Right forelimb (tissue), 1 donor: ENCODE data around the gene PEMT.

ENCODE experiments used
- DNase-seq: peaks from one replicate; pipeline ENCODE4 v3.0.0-alpha.2; 2018

Gene PEMT

DNA sequence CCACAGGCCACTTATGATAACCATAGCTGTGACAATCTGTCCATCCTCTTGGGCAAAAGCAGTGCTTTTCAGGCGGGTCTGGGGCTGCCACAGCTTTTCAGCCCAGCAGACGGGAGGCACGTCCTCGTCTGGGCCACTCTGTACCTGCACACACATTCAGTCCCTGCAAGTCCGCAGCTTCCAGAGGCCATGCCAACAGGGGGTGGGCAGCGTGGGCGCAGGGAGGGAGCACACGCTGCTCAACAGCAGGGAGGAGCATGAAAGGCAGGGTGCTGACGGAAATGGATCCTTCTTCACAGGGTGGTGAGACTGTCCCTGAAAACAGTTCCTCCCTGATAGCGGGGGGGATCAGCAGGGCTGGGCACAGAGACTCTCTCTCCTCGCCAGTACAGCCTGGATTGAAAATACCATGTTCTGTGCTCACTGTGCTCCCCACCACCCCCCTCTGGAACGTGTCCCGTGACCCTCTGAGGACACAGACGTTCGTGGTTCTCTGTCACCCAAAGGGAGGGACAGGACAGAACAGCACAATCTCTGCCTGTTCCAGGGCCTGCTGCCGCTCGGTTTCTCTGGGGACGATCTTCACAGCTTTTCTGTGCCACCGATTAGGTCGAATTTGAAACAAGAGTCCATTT, 41.7 kb downstream of the PEMT start:
- no peak for DNase-seq

DNA sequence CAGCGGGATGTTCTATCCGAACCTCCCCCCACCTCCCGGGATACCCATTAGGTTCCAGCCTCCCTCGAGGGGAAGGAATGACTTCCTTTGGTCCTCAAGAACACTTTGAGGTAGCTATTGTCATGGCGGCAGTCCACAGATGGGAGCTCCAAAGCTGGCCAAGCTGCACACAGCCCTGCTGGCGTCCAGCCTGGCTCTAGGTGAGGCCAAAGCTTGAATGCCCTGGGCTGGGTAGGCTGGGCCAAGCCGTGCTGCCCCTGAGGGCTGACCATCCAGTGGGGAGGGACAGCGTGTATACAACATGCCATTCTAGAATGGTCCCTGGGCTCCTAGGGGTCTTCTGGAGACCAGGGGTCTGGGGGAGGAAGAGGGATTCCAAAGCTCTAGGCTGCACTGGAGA, 43.5 kb downstream of the PEMT start:
- no peak for DNase-seq

DNA sequence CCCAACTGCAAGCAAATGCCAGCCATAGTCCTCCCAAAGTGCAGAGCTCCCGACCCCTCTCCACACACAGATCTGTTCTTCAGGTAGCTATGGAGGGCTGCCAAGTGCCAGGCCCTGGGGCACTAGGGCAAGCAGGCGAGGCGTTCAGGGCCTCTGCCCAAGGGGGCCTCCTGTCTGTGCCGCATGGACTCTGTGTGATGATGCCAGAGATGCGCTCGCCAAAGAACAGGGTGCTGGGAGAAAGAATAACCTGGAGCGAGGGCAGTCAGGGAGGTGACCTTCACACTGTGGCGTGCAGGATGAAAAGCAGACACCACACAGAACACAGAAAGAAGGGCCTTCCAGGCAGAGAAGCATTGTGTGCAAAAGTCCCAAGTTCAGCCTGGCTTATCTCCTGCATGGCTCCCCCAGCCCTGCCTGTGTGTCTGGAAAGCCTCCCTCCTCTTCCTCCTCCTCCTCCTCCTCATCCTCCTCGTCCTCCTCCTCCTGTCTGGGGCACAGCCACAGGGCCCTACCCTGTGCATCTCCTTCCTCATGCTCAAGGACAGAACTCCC, 44.2 kb downstream of the PEMT start:
- no peak for DNase-seq

DNA sequence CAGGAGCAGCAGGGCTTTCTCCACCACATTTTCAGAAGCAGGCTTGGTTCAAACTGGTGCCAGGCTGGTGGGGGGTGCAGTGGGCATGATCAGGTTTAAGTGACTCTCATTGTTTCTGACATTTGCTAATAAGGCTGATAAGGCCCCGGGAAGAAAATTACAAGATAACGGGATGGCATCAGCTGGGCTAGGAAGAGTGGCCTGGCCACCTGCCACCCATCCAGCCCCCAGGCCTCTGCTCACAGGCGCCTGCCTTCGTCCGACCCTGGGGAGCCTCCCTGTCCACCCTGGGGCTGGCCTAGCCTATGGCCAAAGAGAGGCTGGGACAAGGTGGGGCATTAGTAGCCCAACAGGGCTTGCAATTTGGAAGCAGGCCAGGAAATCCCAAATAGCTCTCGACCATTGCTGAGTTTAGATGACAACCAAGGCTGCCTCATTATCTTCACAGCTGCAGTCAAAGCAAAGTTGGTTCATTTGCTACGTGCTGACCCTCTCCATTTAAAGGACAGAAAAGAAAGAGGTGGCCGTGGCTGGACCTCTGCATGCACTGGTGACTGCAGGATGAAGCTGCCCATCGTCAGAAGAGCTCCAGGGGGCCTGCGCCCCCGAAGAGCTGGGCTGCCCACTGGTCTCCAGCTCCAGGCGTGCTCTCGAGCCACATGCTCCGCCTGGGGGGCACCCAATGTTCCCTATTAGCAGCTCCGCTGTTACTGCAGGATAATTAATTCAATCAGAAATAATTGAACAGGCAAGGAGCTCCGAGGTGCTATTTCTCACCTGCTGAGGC, 44.9 kb downstream of the PEMT start:
- no peak for DNase-seq

DNA sequence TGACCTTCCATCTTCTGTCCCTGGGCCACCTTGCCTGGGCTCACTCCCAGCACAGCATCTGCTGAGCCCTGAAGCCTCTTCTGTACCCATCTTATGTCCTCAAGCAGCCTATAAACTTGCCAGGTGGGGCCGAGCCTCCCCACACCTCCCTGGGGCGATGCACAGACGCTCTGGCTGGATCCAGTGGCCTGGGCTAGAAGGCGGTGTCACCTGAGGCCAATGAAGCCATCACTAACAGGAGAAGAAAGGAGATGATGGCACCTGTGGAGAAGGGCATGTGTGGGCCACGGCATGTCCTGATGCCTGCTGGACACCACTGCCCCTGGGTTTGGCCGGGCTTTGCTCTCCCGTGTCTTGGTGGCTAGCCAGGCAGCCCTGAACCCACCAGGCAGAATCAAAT, 45.5 kb downstream of the PEMT start:
- no peak for DNase-seq

DNA sequence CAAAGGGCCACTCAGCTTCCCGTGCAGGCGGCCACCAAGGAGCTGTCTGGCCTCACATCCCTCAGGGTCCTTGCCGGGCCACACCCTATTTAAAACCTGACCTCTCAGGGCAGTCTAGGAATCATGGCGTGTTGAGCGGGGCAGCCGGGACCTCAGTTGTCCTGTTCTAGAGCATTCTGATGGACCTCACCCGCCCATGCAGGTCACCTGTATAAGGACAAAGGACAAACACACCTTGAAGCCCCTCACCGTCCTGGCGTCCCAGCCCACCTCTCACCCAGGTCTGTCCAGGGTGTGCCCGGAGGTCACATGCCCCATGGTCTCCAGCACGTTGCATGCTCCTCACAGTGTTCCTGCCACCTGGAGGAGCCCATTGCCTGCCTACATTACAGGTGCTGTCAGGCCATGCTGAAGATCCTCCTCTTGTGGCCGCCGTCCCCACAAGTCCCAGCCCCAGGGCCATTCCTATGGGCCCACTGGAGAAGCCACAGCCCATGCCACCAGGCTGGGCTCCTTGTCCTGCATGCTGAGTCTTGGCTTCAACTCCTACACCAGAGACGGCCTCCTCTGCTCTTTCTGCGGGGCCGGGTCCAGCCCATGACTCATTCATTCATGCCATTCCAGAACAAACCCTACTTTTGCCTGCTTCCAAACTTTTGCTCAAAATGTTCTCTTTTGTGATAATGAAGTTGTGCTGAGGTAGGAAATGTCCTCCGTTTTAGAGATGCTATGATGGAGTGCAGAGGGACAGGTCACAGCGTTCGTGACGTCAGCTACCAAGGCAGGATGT, 46.3 kb downstream of the PEMT start:
- no peak for DNase-seq

DNA sequence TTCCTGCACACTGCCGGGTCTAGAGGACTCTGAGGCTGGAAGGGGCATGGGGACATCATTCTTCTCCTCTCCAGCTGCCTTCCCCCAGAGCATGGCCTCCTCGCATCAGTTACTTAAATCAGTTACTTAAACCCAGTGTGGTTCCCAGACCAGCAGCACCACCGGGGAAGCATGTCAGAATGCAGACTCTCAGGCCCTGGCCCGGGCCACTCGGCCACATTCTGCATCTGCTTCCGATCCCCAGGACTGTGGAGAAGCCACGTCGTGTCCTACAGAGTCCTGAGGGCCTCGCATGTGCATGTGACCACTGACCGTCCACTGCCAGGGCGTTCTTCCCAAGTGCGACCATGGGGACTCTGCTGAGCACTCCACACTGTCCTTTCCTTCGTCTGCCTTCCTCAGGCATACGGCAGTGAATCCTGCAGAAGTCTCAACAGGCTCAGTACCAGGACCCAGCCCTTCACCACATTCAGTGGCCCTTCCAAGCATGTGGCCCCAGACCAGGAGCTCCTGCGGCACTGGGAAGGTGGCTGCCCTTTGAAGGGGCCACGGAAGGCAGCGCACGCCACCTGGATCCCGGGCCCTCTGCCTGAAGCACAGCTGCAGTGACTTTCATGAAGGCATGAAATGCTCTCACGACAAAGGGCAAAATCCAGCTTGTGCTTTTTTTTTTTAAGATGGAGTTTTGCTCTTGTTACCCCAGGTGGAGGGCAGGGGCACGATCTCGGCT, 48.4 kb downstream of the PEMT start:
- no peak for DNase-seq

DNA sequence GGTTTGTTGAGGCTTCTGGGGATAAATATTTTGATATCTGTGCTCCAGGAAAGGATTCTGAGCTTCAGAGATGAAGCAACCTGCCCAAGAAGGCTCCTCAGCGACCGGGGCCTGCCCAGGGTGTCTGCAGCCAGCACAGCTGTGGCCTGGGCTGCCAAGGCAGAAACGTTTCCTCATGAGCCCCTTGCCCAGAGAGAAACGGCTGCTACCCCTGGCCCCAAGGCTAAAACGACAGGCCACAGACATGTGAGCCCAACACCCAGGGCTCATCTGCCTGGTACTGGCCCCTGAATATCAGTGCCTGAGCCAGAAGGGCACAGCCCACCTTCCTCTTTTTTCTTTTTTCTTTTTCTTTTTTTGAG, 49.9 kb downstream of the PEMT start:
- no peak for DNase-seq

DNA sequence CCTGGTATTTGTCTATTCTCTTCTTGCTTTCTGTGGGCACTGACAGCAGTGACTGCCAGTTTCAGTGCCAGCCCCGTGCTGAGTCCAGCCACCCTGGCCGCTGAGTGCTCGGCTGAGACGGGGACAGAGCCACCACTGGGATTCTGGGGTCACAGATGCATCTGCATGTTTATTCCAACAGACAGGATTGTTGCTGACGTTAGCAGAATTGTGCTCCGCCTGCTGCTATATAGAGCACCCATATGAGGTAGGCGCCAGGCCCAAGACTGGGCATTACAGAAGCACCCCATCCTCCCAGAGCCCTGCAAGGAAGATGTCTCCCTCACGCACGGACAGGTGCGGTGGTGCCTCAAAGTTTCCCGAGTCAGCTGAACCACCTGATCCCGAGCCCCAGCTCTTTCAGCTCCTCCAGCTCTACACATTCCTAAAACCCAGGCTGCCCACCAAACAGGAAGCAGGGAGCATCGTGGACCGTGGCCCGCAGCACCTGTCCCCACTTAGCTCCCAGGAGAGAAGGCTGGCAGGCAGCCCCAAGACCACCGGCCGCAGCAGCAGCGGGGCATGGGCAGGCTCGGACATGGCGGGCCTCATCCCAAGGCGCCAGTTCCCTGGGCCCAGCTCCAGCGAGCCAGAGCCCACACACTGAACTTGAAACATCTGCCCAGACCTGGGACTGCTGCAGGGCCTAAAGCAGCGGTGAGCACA, 50.4 kb downstream of the PEMT start:
- no peak for DNase-seq

DNA sequence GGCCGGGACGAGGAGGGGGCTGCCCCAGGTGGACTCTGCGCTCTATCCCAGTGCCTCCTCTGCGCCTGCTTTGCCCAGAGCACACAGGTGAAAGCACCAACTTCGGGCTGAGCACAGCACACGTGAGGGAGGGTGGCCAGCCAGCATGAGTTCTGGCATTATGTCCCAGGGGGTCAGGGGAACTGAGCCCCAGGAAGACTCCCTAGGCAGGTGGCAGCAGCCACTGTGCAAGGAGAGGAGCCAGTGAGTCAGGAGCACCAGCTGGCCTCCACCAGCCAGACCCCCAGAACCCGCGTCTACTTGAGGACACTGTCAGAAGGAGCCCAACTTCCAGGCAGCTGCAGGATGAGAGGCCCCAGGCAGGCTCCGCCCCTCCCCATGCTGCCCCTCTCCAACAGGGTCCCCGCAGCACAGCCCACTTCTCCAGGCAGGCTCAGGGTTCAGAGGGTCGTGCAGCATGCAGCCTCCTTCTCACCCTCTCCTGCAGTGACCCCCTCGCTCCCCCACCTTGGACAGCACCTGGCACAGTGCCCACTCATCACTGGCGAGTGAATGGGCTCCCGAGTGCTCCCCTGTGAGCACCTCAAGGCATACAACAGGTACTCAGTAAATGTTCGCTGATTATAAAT, 51.1 kb downstream of the PEMT start:
- no peak for DNase-seq

DNA sequence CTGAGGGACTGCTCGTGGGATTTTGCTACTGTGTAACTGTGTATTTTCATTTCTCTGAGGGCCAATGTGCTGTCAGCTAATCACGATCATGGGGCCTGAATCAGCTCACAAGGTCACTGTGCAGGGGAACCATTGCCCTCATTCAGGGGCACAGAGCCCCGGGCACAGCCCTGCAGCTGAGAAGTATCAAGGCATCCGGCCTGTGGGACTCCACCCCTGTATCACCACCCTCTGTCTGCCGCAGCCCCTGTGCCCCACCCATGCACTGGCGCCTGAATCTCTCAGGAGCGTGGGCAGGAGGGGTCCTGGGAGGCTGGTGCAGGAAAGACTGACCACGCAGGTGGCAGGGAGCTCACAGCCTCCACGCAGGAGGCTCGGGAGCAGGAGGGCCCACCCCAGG, 51.9 kb downstream of the PEMT start:
- no peak for DNase-seq

DNA sequence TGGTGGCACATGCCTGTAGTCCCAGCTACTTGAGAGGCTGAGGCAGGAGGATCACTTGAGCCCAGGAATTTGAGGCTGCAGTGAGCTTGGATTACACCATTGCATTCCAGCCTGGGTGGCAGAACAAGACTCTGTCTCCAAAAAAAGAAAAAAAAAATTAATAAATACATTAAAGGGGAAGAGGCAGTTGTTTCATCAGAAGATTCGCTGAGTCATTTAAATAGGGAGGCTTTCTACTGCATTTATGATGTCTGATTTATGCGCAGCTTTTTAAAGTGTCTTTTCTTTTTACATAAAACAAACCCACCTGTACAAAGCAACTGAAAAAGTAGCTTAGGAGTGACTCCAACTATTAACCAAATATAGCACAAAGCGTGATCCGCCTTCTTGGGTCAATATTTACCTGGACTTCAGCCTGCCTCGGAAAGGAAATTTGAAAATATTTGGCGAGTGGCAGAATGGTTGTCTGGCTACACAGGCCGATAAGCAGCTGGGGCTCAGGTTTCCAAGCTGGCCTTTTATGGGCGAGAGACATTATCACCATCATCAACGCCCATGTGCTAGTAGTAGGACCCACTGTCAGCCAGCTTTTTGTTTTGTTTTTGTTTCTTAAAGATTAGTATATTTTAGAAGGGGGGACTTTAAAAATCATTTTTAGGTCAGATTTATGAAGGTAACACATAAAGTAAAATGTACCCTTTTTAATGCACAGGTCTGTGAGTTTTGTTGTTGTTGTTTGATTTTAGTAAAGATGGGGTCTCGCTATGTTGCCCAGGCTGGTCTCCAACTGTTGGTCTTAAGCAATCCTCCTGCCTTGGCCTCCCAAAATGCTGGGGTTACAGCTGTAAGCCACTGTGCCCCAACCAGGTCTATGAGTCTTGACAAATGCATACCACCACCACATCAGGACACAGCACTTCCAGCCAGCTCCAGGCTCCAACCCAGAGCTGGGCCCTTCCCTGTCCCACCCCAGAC, 52.8 kb downstream of the PEMT start:
- no peak for DNase-seq

DNA sequence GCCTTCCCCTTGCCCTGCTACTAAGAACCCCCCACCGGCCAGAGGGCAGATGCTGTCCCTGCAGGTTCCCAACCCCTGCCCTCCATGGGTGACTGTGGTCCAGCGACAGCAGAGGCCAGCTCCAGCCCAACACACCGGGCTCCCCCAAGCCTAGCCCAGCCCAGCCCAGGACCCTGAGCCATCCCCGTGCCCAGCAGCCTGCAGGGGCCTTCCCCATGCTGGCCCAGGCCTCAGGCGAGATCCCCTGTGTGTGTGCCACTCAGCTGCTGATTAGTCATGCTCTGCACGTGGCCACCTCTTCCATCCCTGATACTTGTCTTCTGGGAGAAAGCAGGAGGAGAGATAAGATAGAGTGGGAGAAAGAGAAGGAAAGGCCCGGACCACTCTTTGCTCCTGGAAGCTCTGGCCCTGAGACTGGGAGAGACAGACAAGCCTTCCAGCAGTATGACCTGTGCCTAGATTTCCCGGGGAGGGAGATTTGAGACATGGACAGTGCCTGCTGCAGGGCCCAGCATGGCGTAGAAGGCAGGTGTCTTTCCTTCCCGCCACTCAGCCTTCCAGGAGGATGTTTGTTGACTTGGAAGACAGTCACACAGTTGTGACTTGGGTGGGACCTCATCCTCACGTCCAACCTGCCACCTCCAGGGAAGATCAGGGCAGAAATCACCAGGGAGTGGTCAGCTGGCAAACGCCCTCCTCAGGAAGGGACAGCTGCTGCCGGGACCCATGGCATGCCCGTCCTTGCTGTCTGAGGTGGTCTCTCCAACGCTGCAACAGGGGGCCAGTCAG, 54.0 kb downstream of the PEMT start:
- DNase-seq = no peak

DNA sequence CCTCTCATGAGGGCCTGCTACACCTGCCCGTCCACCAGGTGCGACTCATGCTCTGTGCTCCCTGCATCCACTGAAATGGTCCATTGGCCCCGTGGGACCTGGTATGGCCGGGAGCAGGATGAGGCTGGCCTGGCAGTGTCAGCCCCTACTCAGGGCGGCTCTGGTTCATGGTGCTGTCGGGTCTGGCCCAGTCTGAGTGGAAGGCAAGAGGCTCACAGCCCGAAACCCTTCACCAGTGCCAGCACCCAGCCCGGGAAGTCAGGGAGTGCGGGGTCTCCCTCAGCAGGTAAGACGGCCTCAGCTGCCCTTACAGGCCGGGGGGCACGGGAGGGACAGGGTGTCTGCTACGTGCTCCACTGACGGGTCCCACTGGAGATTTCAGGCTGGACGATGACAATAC, 54.8 kb downstream of the PEMT start:
- DNase-seq = no peak

DNA sequence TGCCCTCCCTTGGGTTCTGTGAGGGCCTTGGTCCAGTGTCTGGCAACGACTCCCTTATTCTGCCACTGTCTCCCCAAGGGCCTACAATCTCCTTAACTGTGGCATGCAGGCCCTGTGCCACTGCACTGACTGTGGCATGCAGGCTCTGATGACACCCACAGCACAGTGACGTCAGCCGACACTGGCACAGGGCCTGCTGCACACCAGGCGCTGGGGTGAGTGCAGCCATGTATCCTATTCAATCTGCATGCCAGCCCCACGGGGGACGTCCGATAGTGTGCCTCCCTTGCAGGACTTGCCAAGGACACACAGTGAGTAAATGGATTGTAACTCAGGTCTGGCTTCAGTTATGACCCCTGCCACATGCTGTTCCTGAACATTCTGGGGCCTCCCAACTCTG, 55.6 kb downstream of the PEMT start:
- DNase-seq = no peak

DNA sequence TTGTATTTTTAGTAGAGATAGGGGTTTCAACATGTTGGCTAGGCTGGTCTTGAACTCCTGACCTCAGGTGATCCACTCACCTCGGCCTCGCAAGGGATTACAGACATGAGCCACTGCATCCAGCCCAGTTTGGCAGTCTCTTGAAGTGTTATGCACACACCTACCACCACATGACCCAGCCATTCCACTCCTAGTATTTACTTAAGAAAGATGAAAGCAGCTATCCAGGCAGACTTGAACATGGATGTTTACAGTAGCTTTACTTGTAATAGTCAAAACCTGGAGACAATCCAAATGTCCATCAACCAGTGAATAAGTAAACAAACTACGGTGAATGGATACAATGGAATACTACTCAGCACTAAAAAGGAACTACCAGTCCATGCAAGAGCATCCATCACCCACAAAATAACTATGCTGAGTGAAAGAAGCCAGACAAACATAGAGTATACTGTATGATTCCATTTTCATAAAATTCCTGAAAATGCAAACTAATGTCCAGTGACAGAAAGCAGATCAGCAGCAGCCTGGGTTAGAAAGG, 57.5 kb downstream of the PEMT start:
- DNase-seq = no peak

DNA sequence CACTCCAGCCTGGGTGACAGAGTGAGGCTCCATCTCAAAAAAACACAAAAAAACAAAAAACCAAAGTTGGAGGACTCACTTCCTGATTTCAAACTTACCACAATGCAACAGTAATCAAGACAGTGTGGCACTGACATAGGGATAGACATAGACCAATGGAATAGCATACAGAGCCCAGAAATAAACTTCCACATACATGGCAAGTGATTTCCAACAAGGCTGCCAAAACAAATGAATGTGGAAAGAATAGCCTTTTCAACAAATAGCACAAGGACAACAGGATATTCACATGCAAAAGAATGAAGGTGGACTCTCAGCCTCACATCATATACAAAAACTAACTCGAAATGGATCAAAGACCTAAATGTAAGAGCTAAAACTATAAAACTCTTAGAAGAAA, 58.5 kb downstream of the PEMT start:
- DNase-seq = no peak

DNA sequence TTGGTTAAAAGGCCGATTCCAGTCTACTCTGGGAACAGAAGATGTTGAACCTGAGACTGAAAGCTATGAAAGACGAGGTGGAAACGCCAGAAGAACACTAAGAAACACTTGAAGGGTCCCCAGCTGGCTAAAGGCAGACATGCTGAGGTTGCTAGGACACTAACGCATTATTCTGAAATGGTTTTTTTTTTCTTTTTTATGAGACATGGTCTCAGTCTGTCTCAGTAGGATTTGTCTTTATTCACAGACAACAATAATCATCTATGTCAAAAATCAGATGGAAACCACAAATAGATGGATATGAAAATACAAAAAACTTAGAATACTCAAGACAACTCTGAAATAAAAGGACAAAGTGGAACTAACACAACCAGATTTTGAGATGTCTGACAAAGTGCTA, 60.4 kb downstream of the PEMT start:
- DNase-seq = no peak
